Pancreas (tissue), 10 donors: Measurements from ENCODE around the gene RALGPS2. TPM values are rescaled to one million over a fixed set of nuclear protein-coding genes. Genes with fewer than 3 reads are reported as not detected.
"Not testable (repeated sequence)": the region's sequence is repeated elsewhere in the genome, so short reads cannot be mapped to it uniquely, and the experiment has no call there.

Experiments
- ATAC-seq, 4 donors: fragments of 200-7000 bp; cut with Tn5 transposase; one replicate each; pipeline versions ENCODE4 v1.8.0 to v1.9.1; 2020; ENCODE audit warnings: mild to moderate bottlenecking in 4 of 4, moderate library complexity in 4 of 4
- DNase-seq, 6 donors: peaks; one replicate each; pipeline ENCODE4 v3.0.0-alpha.2; 2020
- FAIRE-seq: peaks from 2 replicates; lab custom pipeline; 2012; peaks lifted over from hg19 to GRCh38; lab: Jason Lieb, UNC
- H3K27ac ChIP-seq, 4 donors: fragments of 200-600 bp; sonication (generic); 1 replicate in 3 of 4; 2 replicates in 1 of 4; pipeline versions ENCODE4 v1.5.0 to v1.8.0; 2020
- H3K27me3 ChIP-seq, 4 donors: fragments of 200-600 bp; one replicate each; pipeline ENCODE4 v1.8.0; 2021
- H3K36me3 ChIP-seq, 3 donors: fragments of 200-600 bp; sonication (generic) in 1 of 3; one replicate each; pipeline versions ENCODE4 v1.5.0 to v1.8.0; 2020 to 2021
- H3K4me1 ChIP-seq, 3 donors: fragments of 200-600 bp; one replicate each; pipeline ENCODE4 v1.8.0; 2021
- H3K4me3 ChIP-seq, 4 donors: fragments of 200-600 bp; sonication (generic) in 2 of 4; one replicate each; pipeline versions ENCODE4 v1.5.0 to v1.8.0; 2020 to 2021
- H3K9me3 ChIP-seq, 4 donors: fragments of 200-600 bp; one replicate each; pipeline ENCODE4 v1.8.0; 2021
- WGBS, 2 donors: extraction: QIAGEN DNeasy Blood & Tissue Kit; methylation state at CpG; one replicate each; pipeline ENCODE4 v1.1.7; 2013; 5-methylcytosine and 5-hydroxymethylcytosine counted together
- intact Hi-C, 3 donors: fragments of 100-400 bp; cut with DNase I; formaldehyde crosslinking; loops; one replicate each; pipeline versions ENCODE4 v1.11.1 to v1.14.2; 2022
- polyA plus RNA-seq, 2 donors: library from polyadenylated mRNA; stranded (reverse); fragments of 200-250 nt; gene quantifications; one replicate each; pipeline ENCODE4 v1.2.3, GENCODE V29; 2013
- total RNA-seq, 6 donors: library from RNA; stranded (reverse); fragmentation: NEBNext Ultra II Directional in 4 of 6; extraction: Animal tissue kit (Norgen Biotek cat#: 25700) in 4 of 6; gene quantifications; one replicate each; pipeline versions ENCODE4 v1.2.1 to v1.2.4, GENCODE V29; 2021 to 2023
- TF ChIP-seq, protein P1 (sequence below), 4 donors: fragments of 200-600 bp; sonication (generic) in 3 of 4; IDR thresholded peaks; one replicate each; pipeline versions ENCODE4 v1.5.0 to v1.8.0; 2021; ENCODE audit warnings: antibody characterized with exemption in 4 of 4
- donor health status: healthy with polysubstance abuse.
- donor health status: DM: no; HTN: no; CAD: no; lungs with moderate emphysema.
- donor health status: DM: no; HTN: no; CAD: no.
- donor health status: control.
- donor health status: control.
- donor health status: Bipolar disorder and iron deficiency.
- donor health status: DM: yes; HTN: yes; CAD: no.
- donor health status: DM: no; HTN: no; CAD: no.
- donor health status: DM: no; HTN: no; CAD: no.
- donor health status: DM: yes; HTN: yes; CAD: no.

The RALGPS2 gene
- total and polyA plus RNA-seq, 8 donors = 1.9 to 11.6 (median 7.6) TPM

DNA sequence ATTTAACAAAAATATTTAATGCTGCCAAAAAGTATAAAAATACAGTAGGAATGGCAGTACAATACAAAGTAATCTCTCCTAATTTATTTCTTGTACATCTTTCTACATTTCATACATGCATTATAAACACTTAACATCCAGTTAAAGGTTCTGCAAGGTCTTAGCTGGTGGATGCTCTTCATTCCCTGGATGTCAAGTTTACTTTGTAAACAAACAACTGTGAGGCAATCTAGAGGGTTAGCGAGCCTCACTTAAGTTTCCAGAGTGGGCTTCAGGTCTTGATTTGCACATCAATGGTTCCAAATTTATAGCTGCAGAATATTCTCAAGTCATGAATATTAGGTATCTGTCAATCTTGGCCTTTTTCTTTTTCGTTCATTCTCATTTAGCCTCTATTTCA is 21.3 kb downstream of the RALGPS2 start:
- H3K27ac ChIP-seq = no peak overlapping the region
- no peaks in the 10 kb centered on the region for H3K27me3 ChIP-seq
- no peak overlapping the region for H3K4me3 ChIP-seq
- no peaks in the 10 kb centered on the region for H3K36me3 ChIP-seq
- no peak for FAIRE-seq
- no peak for ATAC-seq
- no peaks in the 10 kb centered on the region for H3K9me3 ChIP-seq
- DNase-seq = no peak
- WGBS, 2 donors = 92 to 98% methylated on average over 2 of the region's 2 CpGs
- intact Hi-C loops = no loop called here
- H3K4me1 ChIP-seq = no peaks in the 10 kb centered on the region
- TF ChIP-seq, protein P1, sequence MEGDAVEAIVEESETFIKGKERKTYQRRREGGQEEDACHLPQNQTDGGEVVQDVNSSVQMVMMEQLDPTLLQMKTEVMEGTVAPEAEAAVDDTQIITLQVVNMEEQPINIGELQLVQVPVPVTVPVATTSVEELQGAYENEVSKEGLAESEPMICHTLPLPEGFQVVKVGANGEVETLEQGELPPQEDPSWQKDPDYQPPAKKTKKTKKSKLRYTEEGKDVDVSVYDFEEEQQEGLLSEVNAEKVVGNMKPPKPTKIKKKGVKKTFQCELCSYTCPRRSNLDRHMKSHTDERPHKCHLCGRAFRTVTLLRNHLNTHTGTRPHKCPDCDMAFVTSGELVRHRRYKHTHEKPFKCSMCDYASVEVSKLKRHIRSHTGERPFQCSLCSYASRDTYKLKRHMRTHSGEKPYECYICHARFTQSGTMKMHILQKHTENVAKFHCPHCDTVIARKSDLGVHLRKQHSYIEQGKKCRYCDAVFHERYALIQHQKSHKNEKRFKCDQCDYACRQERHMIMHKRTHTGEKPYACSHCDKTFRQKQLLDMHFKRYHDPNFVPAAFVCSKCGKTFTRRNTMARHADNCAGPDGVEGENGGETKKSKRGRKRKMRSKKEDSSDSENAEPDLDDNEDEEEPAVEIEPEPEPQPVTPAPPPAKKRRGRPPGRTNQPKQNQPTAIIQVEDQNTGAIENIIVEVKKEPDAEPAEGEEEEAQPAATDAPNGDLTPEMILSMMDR (IDR thresholded peaks at IDR 0.05) = no peak

DNA sequence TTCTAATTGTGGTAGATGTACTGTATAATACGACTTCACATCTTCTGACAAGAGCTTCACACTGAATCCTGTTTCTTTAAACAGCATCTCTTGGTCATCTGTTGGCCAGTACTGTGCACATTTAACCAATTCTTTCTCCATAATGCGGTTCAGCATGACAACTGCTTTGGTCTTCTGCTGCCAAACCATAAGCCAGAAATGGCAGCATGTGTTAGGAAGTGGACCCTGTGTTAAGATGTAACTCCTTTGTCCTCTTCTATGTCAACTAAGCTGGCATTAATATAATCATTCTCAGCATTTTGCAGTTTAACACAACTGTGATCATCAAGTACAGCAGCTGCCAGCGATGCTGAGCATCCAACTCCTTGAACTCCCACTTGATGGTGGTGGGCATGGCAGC is 22.3 kb downstream of the RALGPS2 start:
- FAIRE-seq, H3K4me1 ChIP-seq, intact Hi-C loops, DNase-seq, H3K9me3 ChIP-seq, H3K4me3 ChIP-seq, H3K36me3 ChIP-seq, ATAC-seq, H3K27ac ChIP-seq, H3K27me3 ChIP-seq: not testable (repeated sequence)
- 97% methylated on average over 3 of the region's 3 CpGs for WGBS, 2 donors

DNA sequence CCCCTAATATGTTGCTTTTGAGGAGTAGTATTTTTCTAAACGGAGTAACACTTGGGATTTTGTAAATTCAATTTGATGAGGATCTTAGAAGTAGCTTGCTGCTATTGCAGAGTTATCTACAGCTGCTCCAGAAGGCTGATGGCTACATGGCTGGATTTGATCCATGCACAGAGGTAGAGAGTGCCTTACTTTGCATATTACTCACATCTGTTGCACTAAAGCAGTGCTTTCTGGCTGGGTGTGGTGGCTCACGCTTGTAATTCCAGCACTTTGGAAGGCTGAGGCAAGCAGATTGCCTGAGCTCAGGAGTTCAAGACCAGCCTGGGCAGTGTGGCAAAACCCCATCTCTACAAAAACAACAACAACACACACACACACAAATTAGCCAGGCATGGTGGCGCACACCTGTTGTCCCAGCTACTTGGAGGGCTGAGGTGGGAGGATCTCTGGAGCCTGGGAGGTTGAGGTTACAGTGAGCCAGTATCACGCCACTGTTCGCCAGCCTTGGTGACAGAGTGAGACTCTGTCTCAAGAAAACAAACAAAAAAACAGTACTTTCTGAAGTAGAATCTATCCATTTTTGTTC is 24.6 kb downstream of the RALGPS2 start:
- TF ChIP-seq, protein P1 (IDR thresholded peaks at IDR 0.05) = no peak
- Histone ChIP-seq H3K9me3 (no peaks in the 10 kb centered on the region), H3K4me3 (no peak overlapping the region), H3K36me3 (no peaks in the 10 kb centered on the region), H3K27ac (no peak overlapping the region), H3K4me1 (peaks cover 0 to 4% (median 0%) of the 10 kb centered on the region in 3 donors), H3K27me3 (no peaks in the 10 kb centered on the region)
- FAIRE-seq (no peak), ATAC-seq (no peak), DNase-seq (no peak)
- intact Hi-C loops = loop anchor here in 2 of 3 donors (5.0 to 10.0 kb wide), 3 partner anchors 207 to 435 kb away; no protein-coding TSS in a partner anchor
- WGBS, 2 donors = 89 to 94% methylated on average over 5 of the region's 5 CpGs

DNA sequence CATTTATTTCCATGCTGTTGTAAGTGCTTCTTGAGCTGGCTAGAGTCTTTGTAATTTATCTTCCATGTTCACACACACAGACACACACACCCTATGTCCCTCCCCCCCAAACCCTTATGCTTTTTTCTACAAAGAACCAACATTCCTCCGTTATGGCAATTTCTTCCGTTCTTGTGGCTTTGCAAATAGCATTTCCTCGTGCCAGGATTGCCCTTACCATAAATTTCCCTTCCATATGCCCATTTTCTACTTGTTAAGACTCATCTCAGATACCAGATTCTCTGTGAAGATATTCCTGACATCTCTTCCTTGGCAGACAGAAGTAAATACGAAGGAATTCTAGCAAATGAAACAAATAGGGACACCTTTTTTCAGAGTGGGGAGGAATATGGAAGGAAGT is 26.0 kb downstream of the RALGPS2 start:
- Histone ChIP-seq H3K4me3 (no peak overlapping the region), H3K27me3 (no peaks in the 10 kb centered on the region), H3K9me3 (no peaks in the 10 kb centered on the region), H3K36me3 (no peaks in the 10 kb centered on the region), H3K4me1 (peaks cover 0 to 4% (median 0%) of the 10 kb centered on the region in 3 donors), H3K27ac (no peak overlapping the region)
- WGBS, 2 donors = 69 to 77% methylated on average over 4 of the region's 4 CpGs
- TF ChIP-seq, protein P1 (IDR thresholded peaks at IDR 0.05) = no peak
- no peak for ATAC-seq
- intact Hi-C loops = loop anchor here in 2 of 3 donors (5.0 to 10.0 kb wide), 3 partner anchors 209 to 436 kb away; no protein-coding TSS in a partner anchor
- no peak for DNase-seq
- FAIRE-seq = no peak

DNA sequence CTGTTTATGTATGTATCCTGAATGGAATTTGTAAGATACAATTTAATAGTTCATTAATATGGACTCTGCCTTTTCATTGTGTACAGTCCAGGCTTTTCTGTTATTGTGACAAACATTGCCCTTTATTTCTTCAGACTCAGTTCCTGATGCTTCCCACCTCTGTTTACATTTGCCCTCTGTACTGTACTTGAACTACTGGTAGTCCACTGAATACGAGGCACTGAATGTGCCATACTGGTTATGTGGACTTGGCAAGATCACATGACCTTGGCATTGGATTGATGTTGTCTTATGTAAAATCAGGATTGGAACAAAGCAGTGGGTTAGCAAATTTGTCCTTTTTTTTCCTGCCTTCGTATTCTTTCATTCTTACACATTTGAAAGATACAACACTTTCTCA is 27.8 kb downstream of the RALGPS2 start:
- peaks cover 0 to 4% (median 0%) of the 10 kb centered on the region in 3 donors for H3K4me1 ChIP-seq
- no peak overlapping the region for H3K4me3 ChIP-seq
- no peak overlapping the region for H3K27ac ChIP-seq
- DNase-seq (no peak), FAIRE-seq (no peak), ATAC-seq (peak in 1 of 4 donors; percentile 57)
- WGBS, 2 donors = 23 to 26% methylated on average over 2 of the region's 2 CpGs
- no peaks in the 10 kb centered on the region for H3K36me3 ChIP-seq
- intact Hi-C loops = loop anchor here in 2 of 3 donors (5.0 to 10.0 kb wide), 3 partner anchors 211 to 438 kb away; no protein-coding TSS in a partner anchor
- no peaks in the 10 kb centered on the region for H3K9me3 ChIP-seq
- TF ChIP-seq, protein P1 (IDR thresholded peaks at IDR 0.05) = no peak
- no peaks in the 10 kb centered on the region for H3K27me3 ChIP-seq

DNA sequence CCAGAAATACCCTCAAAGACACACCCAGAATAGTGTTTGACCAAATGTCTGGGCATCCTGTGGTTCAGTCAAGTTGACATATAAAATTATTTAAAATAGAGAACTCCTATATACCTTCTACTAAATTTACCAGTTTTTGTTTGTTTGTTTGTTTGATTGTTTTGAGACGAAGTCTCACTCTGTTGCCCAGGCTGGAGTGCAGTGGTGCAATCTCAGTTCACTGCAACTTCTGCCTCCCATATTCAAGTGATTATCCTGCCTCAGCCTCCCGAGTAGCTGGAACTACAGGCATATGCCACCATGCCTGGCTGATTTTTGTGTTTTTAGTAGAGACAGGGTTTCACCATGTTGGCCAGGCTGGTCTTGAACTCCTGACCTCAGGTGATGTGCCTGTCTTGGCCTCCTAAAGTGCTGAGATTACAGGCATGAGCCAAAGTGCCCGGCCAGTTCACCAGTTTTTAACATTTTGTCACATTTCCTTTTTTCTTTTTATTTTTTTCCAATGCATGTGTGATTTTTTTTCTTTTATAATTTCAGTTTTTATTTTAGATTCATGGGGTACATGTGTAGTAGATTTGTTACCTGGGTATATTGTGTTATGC is 29.7 kb downstream of the RALGPS2 start:
- intact Hi-C loops = loop anchor here in 2 of 3 donors (5.0 to 10.0 kb wide), 3 partner anchors 212 to 440 kb away; no protein-coding TSS in a partner anchor

More for the DNA sequence above, 29.7 kb downstream of the RALGPS2 start:
- H3K27me3 ChIP-seq, H3K4me3 ChIP-seq, DNase-seq, H3K27ac ChIP-seq, H3K4me1 ChIP-seq, H3K9me3 ChIP-seq, ATAC-seq, H3K36me3 ChIP-seq, FAIRE-seq: not testable (repeated sequence)
- WGBS, 2 donors = 86 to 87% methylated on average over 3 of the region's 3 CpGs
